ENCODE results near the gene PSMG3.

DNA sequence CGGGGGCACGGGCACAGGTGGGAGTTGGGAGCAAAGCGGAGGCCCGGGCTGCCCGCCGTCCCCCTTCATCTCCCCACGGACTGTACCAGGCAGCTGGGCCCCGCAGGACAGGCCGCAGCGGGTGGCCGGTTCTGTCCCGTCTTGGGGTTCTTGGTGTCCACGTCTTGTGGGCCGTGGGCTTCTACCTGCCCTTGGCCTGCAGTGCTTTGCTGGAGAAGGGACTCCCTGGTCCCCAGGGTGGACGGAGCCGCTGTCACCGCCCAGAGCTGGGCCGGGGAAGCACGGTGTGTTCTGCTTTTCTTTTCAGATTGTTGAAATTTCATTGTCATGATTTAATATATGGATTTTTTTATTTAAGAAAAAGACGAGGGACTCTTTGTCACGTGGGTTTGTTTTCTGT lies 27.5 kb downstream of the PSMG3 start:
- TF ChIP-seq, protein P1, sequence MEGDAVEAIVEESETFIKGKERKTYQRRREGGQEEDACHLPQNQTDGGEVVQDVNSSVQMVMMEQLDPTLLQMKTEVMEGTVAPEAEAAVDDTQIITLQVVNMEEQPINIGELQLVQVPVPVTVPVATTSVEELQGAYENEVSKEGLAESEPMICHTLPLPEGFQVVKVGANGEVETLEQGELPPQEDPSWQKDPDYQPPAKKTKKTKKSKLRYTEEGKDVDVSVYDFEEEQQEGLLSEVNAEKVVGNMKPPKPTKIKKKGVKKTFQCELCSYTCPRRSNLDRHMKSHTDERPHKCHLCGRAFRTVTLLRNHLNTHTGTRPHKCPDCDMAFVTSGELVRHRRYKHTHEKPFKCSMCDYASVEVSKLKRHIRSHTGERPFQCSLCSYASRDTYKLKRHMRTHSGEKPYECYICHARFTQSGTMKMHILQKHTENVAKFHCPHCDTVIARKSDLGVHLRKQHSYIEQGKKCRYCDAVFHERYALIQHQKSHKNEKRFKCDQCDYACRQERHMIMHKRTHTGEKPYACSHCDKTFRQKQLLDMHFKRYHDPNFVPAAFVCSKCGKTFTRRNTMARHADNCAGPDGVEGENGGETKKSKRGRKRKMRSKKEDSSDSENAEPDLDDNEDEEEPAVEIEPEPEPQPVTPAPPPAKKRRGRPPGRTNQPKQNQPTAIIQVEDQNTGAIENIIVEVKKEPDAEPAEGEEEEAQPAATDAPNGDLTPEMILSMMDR (IDR thresholded peaks at IDR 0.05; ENCODE audit: insufficient read depth, low read length, poor library complexity, severe bottlenecking) = no peak
- no peak for TF ChIP-seq EZH2phosphoT487 (conservative IDR thresholded peaks at IDR 0.05; ENCODE audit: low read length)
